ENCODE results near the gene CSTB.

CSTB gene

GRCh38 chr21:43806017-43806710, 30.1 kb upstream of the CSTB start:
- no peak overlapping the region for H3K4me3 ChIP-seq (ENCODE audit: low read length)
- H3K27ac ChIP-seq (ENCODE audit: low read depth, low read length) = no peak overlapping the region
- no peaks in the 10 kb centered on the region for H3K27me3 ChIP-seq (ENCODE audit: control insufficient read depth, insufficient read depth, low read length)
- no peaks in the 10 kb centered on the region for H3K4me1 ChIP-seq (ENCODE audit: control insufficient read depth, insufficient read depth, low read length)
- H3K9ac ChIP-seq (ENCODE audit: low read length) = no peak overlapping the region
- peaks cover 9% of the 10 kb centered on the region for H3K36me3 ChIP-seq (ENCODE audit: control insufficient read depth, insufficient read depth, low read length)

- no peak overlapping the region for H3K27ac ChIP-seq (ENCODE audit: low read depth, low read length)
Observed at GRCh38 chr21:43805275-43805800, 29.2 kb upstream of the CSTB start.

GRCh38 chr21:43803558-43804300, 27.6 kb upstream of the CSTB start:
- Histone ChIP-seq H3K27ac (ENCODE audit: low read depth, low read length) (no peak overlapping the region), H3K9ac (ENCODE audit: low read length) (no peak overlapping the region), H3K4me1 (ENCODE audit: control insufficient read depth, insufficient read depth, low read length) (no peaks in the 10 kb centered on the region), H3K4me3 (ENCODE audit: low read length) (no peak overlapping the region), H3K36me3 (ENCODE audit: control insufficient read depth, insufficient read depth, low read length) (peaks cover 18% of the 10 kb centered on the region), H3K27me3 (ENCODE audit: control insufficient read depth, insufficient read depth, low read length) (no peaks in the 10 kb centered on the region)

More at GRCh38 chr21:43805275-43805800, 29.2 kb upstream of the CSTB start:
- Histone ChIP-seq H3K27me3 (ENCODE audit: control insufficient read depth, insufficient read depth, low read length) (no peaks in the 10 kb centered on the region), H3K36me3 (ENCODE audit: control insufficient read depth, insufficient read depth, low read length) (peaks cover 12% of the 10 kb centered on the region), H3K4me1 (ENCODE audit: control insufficient read depth, insufficient read depth, low read length) (no peaks in the 10 kb centered on the region), H3K9ac (ENCODE audit: low read length) (no peak overlapping the region), H3K4me3 (ENCODE audit: low read length) (no peak overlapping the region)

- no peak overlapping the region for H3K9ac ChIP-seq (ENCODE audit: low read length)
- H3K36me3 ChIP-seq (ENCODE audit: control insufficient read depth, insufficient read depth, low read length) = peaks cover 25% of the 10 kb centered on the region
- H3K27me3 ChIP-seq (ENCODE audit: control insufficient read depth, insufficient read depth, low read length) = no peaks in the 10 kb centered on the region
- no peaks in the 10 kb centered on the region for H3K4me1 ChIP-seq (ENCODE audit: control insufficient read depth, insufficient read depth, low read length)
- no peak overlapping the region for H3K4me3 ChIP-seq (ENCODE audit: low read length)
- no peak overlapping the region for H3K27ac ChIP-seq (ENCODE audit: low read depth, low read length)
Observed at GRCh38 chr21:43802713-43803313, 26.7 kb upstream of the CSTB start.

- no peak overlapping the region for H3K4me3 ChIP-seq (ENCODE audit: low read length)
- no peak overlapping the region for H3K27ac ChIP-seq (ENCODE audit: low read depth, low read length)
- no peaks in the 10 kb centered on the region for H3K27me3 ChIP-seq (ENCODE audit: control insufficient read depth, insufficient read depth, low read length)
- no peak overlapping the region for H3K9ac ChIP-seq (ENCODE audit: low read length)
- H3K36me3 ChIP-seq (ENCODE audit: control insufficient read depth, insufficient read depth, low read length) = peaks cover 41% of the 10 kb centered on the region
- no peaks in the 10 kb centered on the region for H3K4me1 ChIP-seq (ENCODE audit: control insufficient read depth, insufficient read depth, low read length)
Observed at GRCh38 chr21:43801006-43801783, 25.1 kb upstream of the CSTB start.

- peaks cover 41% of the 10 kb centered on the region for H3K36me3 ChIP-seq (ENCODE audit: control insufficient read depth, insufficient read depth, low read length)
- no peak overlapping the region for H3K4me3 ChIP-seq (ENCODE audit: low read length)
- H3K27ac ChIP-seq (ENCODE audit: low read depth, low read length) = no peak overlapping the region
- no peaks in the 10 kb centered on the region for H3K27me3 ChIP-seq (ENCODE audit: control insufficient read depth, insufficient read depth, low read length)
- no peak overlapping the region for H3K9ac ChIP-seq (ENCODE audit: low read length)
- no peaks in the 10 kb centered on the region for H3K4me1 ChIP-seq (ENCODE audit: control insufficient read depth, insufficient read depth, low read length)
Observed at GRCh38 chr21:43800566-43800965, 24.5 kb upstream of the CSTB start.

- Histone ChIP-seq H3K27ac (ENCODE audit: low read depth, low read length) (no peak overlapping the region), H3K4me3 (ENCODE audit: low read length) (no peak overlapping the region), H3K9ac (ENCODE audit: low read length) (no peak overlapping the region), H3K36me3 (ENCODE audit: control insufficient read depth, insufficient read depth, low read length) (peaks cover 41% of the 10 kb centered on the region), H3K4me1 (ENCODE audit: control insufficient read depth, insufficient read depth, low read length) (no peaks in the 10 kb centered on the region), H3K27me3 (ENCODE audit: control insufficient read depth, insufficient read depth, low read length) (no peaks in the 10 kb centered on the region)
Observed at GRCh38 chr21:43800124-43800523, 24.0 kb upstream of the CSTB start.

GRCh38 chr21:43799301-43799840, 23.3 kb upstream of the CSTB start:
- peaks cover 42% of the 10 kb centered on the region for H3K36me3 ChIP-seq (ENCODE audit: control insufficient read depth, insufficient read depth, low read length)
- no peak overlapping the region for H3K27ac ChIP-seq (ENCODE audit: low read depth, low read length)
- no peak overlapping the region for H3K9ac ChIP-seq (ENCODE audit: low read length)
- no peaks in the 10 kb centered on the region for H3K27me3 ChIP-seq (ENCODE audit: control insufficient read depth, insufficient read depth, low read length)
- H3K4me3 ChIP-seq (ENCODE audit: low read length) = no peak overlapping the region
- no peaks in the 10 kb centered on the region for H3K4me1 ChIP-seq (ENCODE audit: control insufficient read depth, insufficient read depth, low read length)

- H3K9ac ChIP-seq (ENCODE audit: low read length) = no peak overlapping the region
- H3K4me3 ChIP-seq (ENCODE audit: low read length) = no peak overlapping the region
- H3K27ac ChIP-seq (ENCODE audit: low read depth, low read length) = no peak overlapping the region
- H3K4me1 ChIP-seq (ENCODE audit: control insufficient read depth, insufficient read depth, low read length) = no peaks in the 10 kb centered on the region
- H3K36me3 ChIP-seq (ENCODE audit: control insufficient read depth, insufficient read depth, low read length) = peaks cover 48% of the 10 kb centered on the region
- H3K27me3 ChIP-seq (ENCODE audit: control insufficient read depth, insufficient read depth, low read length) = no peaks in the 10 kb centered on the region
Observed at GRCh38 chr21:43797925-43798715, 22.0 kb upstream of the CSTB start.

- Histone ChIP-seq H3K9ac (ENCODE audit: low read length) (no peak overlapping the region), H3K27ac (ENCODE audit: low read depth, low read length) (no peak overlapping the region), H3K36me3 (ENCODE audit: control insufficient read depth, insufficient read depth, low read length) (peaks cover 46% of the 10 kb centered on the region), H3K4me3 (ENCODE audit: low read length) (no peak overlapping the region), H3K4me1 (ENCODE audit: control insufficient read depth, insufficient read depth, low read length) (no peaks in the 10 kb centered on the region), H3K27me3 (ENCODE audit: control insufficient read depth, insufficient read depth, low read length) (no peaks in the 10 kb centered on the region)
Observed at GRCh38 chr21:43797415-43797814, 21.3 kb upstream of the CSTB start.

GRCh38 chr21:43794857-43795256, 18.7 kb upstream of the CSTB start:
- peaks cover 5% of the 10 kb centered on the region for H3K4me1 ChIP-seq (ENCODE audit: control insufficient read depth, insufficient read depth, low read length)
- H3K36me3 ChIP-seq (ENCODE audit: control insufficient read depth, insufficient read depth, low read length) = peaks cover 43% of the 10 kb centered on the region
- H3K4me3 ChIP-seq (ENCODE audit: low read length) = no peak overlapping the region
- H3K27ac ChIP-seq (ENCODE audit: low read depth, low read length) = no peak overlapping the region
- no peaks in the 10 kb centered on the region for H3K27me3 ChIP-seq (ENCODE audit: control insufficient read depth, insufficient read depth, low read length)
- no peak overlapping the region for H3K9ac ChIP-seq (ENCODE audit: low read length)
